K562 (cell line): Measurements from ENCODE around the gene SRC.

Source experiments
- LCOR ChIP-seq: sonication (generic); formaldehyde crosslinking; IDR thresholded peaks from 2 replicates; pipeline ENCODE4 v1.8.0; 2022; ENCODE audit warnings: mild to moderate bottlenecking, missing genetic modification reagents
- POLR2A ChIP-seq: fragments of 450-650 bp; conservative IDR thresholded peaks from 2 replicates; pipeline ENCODE4 v1.6.1; 2016
- POLR2AphosphoS2 ChIP-seq: IDR thresholded peaks from 2 replicates; pipeline ENCODE4 v1.6.1; 2012; ENCODE audit warnings: low read length, improper control_type of control experiment
- PRMT5 ChIP-seq: sonication (generic); formaldehyde crosslinking; IDR thresholded peaks from 2 replicates; pipeline ENCODE4 v1.5.0; 2020; ENCODE audit warnings: missing genetic modification reagents
- RBM14 ChIP-seq: fragments of 200-400 bp; formaldehyde crosslinking; IDR thresholded peaks from 2 replicates; pipeline ENCODE4 v1.6.1; 2018; ENCODE audit warnings: low read depth, mild to moderate bottlenecking, low read length, moderate library complexity, borderline replicate concordance; ENCODE audit not compliant: insufficient read depth
- TF ChIP-seq, protein P1 (sequence below), 3 experiments: IDR thresholded peaks in 2 of 3; conservative IDR thresholded peaks in 1 of 3; 2 replicates each; pipeline ENCODE4 v1.5.1; 2011 to 2012; ENCODE audit warnings: low read length in 3 of 3, mild to moderate bottlenecking in 3 of 3, control low read depth in 2 of 3, improper control_type of control experiment in 1 of 3, inconsistent platforms in 1 of 3, low read depth in 1 of 3, mixed read lengths in 1 of 3, moderate library complexity in 1 of 3; ENCODE audit not compliant: insufficient read depth in 2 of 3
- TF ChIP-seq, protein P2 (sequence below): fragments of 250-450 bp; sonication (Bioruptor Pico); IDR thresholded peaks from 2 replicates; pipeline ENCODE4 v1.5.0; 2021; ENCODE audit warnings: mild to moderate bottlenecking, moderate library complexity

DNA sequence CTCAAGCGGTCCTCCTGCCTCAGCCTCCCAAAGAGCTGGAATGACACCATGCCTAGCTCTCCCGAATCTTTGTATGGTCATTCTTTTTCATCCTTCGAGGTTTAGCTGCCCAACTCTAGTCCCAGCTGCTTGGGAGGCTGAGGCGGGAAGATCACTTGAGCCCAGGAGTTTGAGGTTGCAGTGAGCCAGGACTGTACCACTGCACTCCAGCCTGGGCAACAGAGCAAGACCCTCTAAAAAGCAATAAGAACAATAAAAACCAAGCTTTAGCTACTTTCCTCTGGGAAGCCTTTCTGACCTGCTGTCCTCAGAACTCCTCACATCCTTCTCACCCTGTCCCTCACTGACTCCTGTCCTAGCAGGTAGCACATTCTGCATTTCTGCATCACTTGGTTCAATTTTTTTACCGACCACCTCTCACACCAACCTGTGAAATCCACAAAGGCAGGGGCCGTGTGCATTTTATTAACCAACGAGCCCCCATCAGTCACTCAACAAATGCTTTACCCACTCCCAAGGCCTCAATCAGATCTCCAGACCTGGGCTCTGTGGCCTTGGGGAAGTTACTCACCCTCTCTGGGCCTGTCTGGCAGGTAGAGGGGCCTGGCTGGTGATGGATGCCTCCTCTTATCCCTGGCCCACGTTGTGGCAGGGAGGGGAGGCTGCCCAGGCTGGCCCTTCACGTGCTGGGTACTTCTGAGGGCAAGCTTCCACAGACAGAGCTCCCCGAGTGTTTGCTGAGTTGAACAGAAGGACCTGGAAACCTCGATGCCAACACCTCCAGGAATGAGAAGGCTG, 14.7 kb upstream of the SRC start:
- TF ChIP-seq POLR2AphosphoS2 = no peak
- no peak for TF ChIP-seq RBM14
- TF ChIP-seq LCOR (CRISPR knock-in tag) = no peak
- TF ChIP-seq PRMT5 (CRISPR knock-in tag) = no peak
- TF ChIP-seq, protein P1, sequence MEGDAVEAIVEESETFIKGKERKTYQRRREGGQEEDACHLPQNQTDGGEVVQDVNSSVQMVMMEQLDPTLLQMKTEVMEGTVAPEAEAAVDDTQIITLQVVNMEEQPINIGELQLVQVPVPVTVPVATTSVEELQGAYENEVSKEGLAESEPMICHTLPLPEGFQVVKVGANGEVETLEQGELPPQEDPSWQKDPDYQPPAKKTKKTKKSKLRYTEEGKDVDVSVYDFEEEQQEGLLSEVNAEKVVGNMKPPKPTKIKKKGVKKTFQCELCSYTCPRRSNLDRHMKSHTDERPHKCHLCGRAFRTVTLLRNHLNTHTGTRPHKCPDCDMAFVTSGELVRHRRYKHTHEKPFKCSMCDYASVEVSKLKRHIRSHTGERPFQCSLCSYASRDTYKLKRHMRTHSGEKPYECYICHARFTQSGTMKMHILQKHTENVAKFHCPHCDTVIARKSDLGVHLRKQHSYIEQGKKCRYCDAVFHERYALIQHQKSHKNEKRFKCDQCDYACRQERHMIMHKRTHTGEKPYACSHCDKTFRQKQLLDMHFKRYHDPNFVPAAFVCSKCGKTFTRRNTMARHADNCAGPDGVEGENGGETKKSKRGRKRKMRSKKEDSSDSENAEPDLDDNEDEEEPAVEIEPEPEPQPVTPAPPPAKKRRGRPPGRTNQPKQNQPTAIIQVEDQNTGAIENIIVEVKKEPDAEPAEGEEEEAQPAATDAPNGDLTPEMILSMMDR (IDR thresholded peaks at IDR 0.05 in 2 of 3, conservative IDR thresholded peaks at IDR 0.05 in 1 of 3; ENCODE audit: insufficient read depth in 2 of 3, low read depth in 1 of 3, low read length in 3 of 3) = no peak
- TF ChIP-seq, protein P2, sequence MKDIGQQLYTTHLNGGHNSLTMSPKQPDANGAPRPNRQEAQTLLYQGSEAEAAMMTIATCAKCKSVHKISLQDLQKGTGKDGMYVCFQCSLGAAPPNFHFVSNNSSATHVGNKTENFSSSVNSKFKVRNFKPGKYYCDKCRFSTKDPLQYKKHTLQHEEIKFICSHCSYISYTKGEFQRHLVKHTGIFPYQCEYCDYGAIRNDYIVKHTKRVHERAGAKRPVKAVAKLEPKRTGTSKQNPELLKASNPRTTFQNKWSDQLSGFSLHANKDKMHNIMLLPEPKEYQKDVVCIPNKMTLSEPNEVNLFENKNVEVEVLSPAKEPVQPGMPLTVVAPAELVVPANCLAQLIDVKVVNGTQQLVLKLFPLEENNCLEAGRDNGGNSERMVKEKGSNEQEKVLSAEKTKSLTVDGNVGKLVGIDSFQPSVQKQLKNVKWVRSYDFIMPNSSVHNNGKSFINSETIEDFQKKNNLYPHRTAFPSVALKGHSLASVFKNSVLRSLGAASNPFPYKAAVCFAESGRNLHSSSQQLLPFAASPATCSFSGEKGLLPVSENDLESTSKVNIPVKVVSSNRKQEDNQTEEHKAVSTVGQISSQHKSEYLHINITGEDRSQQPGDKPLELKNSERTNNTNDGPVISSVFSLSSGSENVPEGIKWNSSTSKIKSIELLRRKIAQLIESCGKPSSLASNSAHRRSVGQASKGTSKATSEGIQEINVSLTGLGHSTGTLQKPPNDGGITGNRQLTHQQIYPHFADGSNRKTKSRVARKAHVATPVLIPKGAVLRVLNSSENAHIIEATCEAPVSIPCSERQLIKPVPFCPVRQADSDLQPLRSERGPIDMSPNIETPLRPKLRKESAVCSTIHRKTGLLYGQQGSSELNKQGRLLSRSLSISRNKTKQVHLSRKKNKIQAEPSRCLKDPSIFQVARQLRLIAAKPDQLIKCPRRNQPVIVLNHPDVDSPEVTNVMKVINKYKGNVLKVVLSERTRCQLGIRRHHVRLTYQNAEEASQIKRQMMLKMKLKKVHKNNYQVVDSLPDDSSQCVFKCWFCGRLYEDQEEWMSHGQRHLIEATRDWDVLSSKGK (CRISPR knock-in tag) = no peak
- no peak for TF ChIP-seq POLR2A
